GM19395 (cell line): Measurements from ENCODE around the gene B4GALNT1.
A peak's percentile ranks its signal among the peaks of the same experiment; 100 is the strongest.
"Not testable (repeated sequence)": the region's sequence is repeated elsewhere in the genome, so short reads cannot be mapped to it uniquely, and the experiment has no call there.

Experiments
- ATAC-seq: cut with Tn5 transposase; IDR thresholded peaks from one replicate; pipeline ENCODE4 v1.9.1; 2021; ENCODE audit warnings: mild to moderate bottlenecking, moderate library complexity; ENCODE audit not compliant: unreplicated experiment

The B4GALNT1 gene

GRCh38 chr12:57632958-57633840 is at the start of gene B4GALNT1:
B4GALNT1 (minus strand) TSS chr12:57633201; CDS start chr12:57632132, 1,069 bp downstream.
- ATAC-seq = peak; percentile 86

- no peak for ATAC-seq
Measured at GRCh38 chr12:57679697-57680096, 46.7 kb upstream of the B4GALNT1 start.

- not testable (repeated sequence) for ATAC-seq
Measured at GRCh38 chr12:57677947-57678346, 44.9 kb upstream of the B4GALNT1 start.

- ATAC-seq = no peak
Measured at GRCh38 chr12:57674691-57675090, 41.7 kb upstream of the B4GALNT1 start.

- ATAC-seq = no peak
Measured at GRCh38 chr12:57672801-57673200, 39.8 kb upstream of the B4GALNT1 start.

- ATAC-seq = not testable (repeated sequence)
Measured at GRCh38 chr12:57671811-57672210, 38.8 kb upstream of the B4GALNT1 start.

GRCh38 chr12:57669691-57670090 is 36.7 kb upstream of the B4GALNT1 start:
- ATAC-seq = not testable (repeated sequence)

GRCh38 chr12:57666897-57667296 is 33.9 kb upstream of the B4GALNT1 start:
- no peak for ATAC-seq

- not testable (repeated sequence) for ATAC-seq
Measured at GRCh38 chr12:57665066-57665820, 32.2 kb upstream of the B4GALNT1 start.

GRCh38 chr12:57661376-57661775 is 28.4 kb upstream of the B4GALNT1 start:
- no peak for ATAC-seq

GRCh38 chr12:57658890-57659289 is 25.9 kb upstream of the B4GALNT1 start:
- ATAC-seq = no peak

- ATAC-seq = no peak
Measured at GRCh38 chr12:57657744-57658143, 24.7 kb upstream of the B4GALNT1 start.

- ATAC-seq = not testable (repeated sequence)
Measured at GRCh38 chr12:57656408-57656807, 23.4 kb upstream of the B4GALNT1 start.

- no peak for ATAC-seq
Measured at GRCh38 chr12:57655541-57656240, 22.7 kb upstream of the B4GALNT1 start.

GRCh38 chr12:57654042-57654441 is 21.0 kb upstream of the B4GALNT1 start:
- ATAC-seq = no peak

- ATAC-seq = not testable (repeated sequence)
Measured at GRCh38 chr12:57646659-57647049, 13.7 kb upstream of the B4GALNT1 start.

GRCh38 chr12:57645990-57646658 is 13.1 kb upstream of the B4GALNT1 start:
- not testable (repeated sequence) for ATAC-seq

- no peak for ATAC-seq
Measured at GRCh38 chr12:57641699-57642442, 8.9 kb upstream of the B4GALNT1 start.

GRCh38 chr12:57640175-57641042 is 7.4 kb upstream of the B4GALNT1 start:
- ATAC-seq = no peak
